Smooth muscle cell of the umbilical artery (primary cell): ENCODE results near the gene TAC3. TPM values are rescaled to one million over a fixed set of nuclear protein-coding genes. Genes with fewer than 3 reads are reported as not detected.

ENCODE experiments used
- total RNA-seq: library from RNA; depleted of rRNA; stranded (reverse); fragments of >200 nt; gene quantifications from 2 replicates; pipeline ENCODE4 v1.2.3, GENCODE V29; 2014

Gene TAC3
- total RNA-seq = not detected in 2 replicates

DNA sequence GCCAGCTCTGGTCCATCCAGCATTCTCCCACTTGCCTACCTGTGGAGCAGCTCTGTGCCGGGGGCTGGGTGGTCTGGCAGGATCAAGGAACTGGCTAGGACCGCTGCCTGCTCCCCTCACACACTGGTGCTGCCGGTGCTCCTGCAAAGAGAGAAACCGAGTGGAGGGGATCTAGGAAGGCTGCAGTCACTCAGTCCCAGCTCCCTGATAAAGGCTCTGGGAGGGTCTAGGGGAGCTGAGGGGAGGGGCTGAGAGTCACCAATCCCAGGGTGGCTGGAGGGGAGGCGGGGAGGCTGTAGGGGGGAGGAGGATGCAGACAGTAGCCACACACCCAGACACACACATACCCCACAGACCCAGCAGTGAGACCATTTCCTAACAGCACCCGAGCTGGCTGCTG is at the start of gene TAC3:
TSS of gene TAC3 (minus strand) at position 182 of the 400 bp plus-strand sequence. CDS start 732 bp downstream, outside the sequence.

DNA sequence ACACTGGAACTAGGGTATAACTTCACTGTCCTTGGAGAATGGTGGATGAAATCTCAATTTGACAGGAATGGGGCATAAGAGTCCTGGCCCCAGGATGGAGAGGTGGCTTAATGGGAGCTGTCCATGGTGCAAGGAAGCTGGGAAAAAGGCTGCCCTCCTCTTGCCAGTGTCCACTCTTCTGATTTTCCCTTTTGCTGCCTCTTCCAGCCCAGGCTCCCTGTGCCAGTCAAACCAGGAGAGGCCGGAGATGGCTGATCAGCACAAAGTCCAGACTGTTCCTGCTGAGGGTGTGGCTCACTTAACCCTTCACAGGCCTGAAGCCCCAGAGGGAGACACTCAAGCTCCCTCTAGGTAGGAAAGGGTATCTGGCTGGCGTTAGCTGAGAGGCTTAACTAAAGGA is 33.6 kb upstream of the TAC3 start, which contains the start of gene MYO1A:
TSS of gene MYO1A (minus strand) at position 240 of the 400 bp plus-strand sequence. CDS start 1,806 bp downstream, outside the sequence.

DNA sequence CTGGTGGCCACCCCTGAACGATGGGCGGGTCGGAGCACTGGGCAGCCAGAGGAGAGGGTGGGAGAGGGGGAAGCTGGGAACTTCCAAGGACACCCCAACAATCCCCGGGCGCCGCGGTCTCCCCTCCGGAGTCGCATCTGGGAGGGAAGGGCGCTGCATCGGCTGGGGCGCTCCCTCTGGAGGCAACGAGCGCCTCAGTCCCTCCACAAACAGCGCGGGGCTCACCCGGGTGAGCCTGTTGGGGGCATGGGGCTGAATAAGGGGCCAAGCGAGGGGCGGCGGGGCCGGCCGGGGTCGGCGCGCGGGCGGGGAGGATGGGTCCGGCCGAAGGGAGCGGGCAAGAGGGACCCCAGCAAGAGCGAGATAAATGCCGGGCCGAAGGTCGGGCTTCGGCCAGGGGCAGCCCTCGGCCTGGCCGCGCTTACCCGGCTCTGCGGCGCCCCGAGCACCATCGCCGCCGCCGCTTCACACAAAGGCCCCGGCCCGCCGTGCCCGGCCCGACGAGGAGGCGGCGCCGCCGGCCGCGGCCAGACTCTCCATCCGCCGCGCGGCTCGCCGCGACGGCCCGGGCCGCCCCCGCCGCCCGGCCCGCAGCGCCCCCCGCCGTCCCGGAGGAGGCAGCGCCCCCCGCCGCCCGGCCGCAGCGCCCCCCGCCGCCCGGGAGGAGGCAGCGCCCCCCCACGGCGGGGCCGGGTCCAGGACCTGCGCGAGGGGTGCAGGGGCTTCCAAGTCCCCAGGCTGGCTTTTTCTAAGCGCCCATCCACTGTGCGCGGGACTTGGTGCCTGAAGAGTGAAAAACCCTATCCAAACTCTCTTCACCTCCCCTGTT is 10.1 kb downstream of the TAC3 start, which contains the start of gene ZBTB39:
TSS of gene ZBTB39 (minus strand) at position 567 of the 829 bp plus-strand sequence. CDS start 1,629 bp downstream, outside the sequence.

Other genes starting within 250 kb of the TAC3 start
- not detected in 2 replicates for gene SDR9C7, start 82.1 kb downstream of the TAC3 start, total RNA-seq
- gene RDH16, start 58.9 kb downstream of the TAC3 start, total RNA-seq = 0.30 and 0.37 TPM in 2 replicates
- gene ZBTB39, start 10.0 kb downstream of the TAC3 start, total RNA-seq = 5.0 and 6.8 TPM in 2 replicates
- gene MYO1A, start 33.6 kb upstream of the TAC3 start, total RNA-seq = not detected in 2 replicates
- 3.9 and 10.0 TPM in 2 replicates for gene NEMP1, start 62.3 kb upstream of the TAC3 start, total RNA-seq
- 23.5 and 60.4 TPM in 2 replicates for gene NAB2, start 72.6 kb upstream of the TAC3 start, total RNA-seq
- 36.8 and 54.3 TPM in 2 replicates for gene STAT6, start 94.8 kb upstream of the TAC3 start, total RNA-seq
- gene LRP1, start 112.0 kb upstream of the TAC3 start, total RNA-seq = 617 and 769 TPM in 2 replicates
- gene LRP1-AS, start 131.1 kb upstream of the TAC3 start, total RNA-seq = not detected in 2 replicates
- 12.5 and 13.9 TPM in 2 replicates for gene NXPH4, start 200.3 kb upstream of the TAC3 start, total RNA-seq
- gene SHMT2, start 213.2 kb upstream of the TAC3 start, total RNA-seq = 287 and 328 TPM in 2 replicates
- gene STAC3, start 234.7 kb upstream of the TAC3 start, total RNA-seq = not detected in 2 replicates